ENCODE data around the gene CIC. TPM values are rescaled to one million over a fixed set of nuclear protein-coding genes. Genes with fewer than 3 reads are reported as not detected.

The CIC gene
- total and polyA plus RNA-seq, 2 of the 13 experiments (the other 11 are each of a cell fraction or from before 2014, with no cell fraction given), result 5.9 to 8.0 TPM

DNA sequence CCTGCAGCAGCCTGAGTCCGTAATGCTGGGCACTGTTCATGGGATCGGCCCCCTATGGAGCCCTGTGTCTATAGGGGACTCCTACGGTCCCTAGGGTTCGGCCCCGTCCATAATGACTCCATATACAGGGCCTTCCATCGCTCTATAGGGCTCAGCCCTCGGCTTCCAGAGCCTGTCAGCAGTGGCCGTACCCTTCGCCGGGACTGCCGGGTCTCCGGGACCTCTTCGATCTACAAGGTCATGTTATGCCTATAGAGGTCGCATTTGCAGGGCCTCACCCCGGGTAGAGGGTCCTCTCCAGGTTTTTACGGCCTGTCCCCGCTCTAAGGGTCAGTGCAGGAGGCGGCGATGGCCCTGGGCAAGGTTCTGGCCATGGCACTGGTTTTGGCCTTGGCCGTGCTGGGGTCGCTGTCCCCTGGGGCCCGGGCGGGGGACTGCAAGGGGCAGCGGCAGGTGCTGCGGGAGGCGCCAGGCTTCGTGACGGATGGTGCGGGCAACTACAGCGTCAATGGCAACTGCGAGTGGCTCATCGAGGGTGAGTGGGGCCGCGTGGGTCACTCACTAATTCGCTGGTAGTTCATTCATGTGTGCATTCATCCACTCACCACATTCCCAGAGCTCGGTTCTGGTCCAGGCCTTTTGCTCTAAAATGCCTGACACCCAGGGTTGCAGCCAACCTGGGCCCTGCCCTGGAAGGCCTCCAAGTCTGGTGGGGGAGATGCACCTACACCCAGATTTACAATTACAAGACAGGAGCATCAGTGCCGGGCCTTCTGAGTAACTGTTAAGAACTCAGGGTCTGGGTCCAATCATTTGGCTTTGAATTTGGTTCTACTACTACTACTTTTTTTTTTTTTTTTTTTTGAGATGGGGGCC lies 57.1 kb downstream of the CIC start (continued):
- TF ChIP-seq REST (IDR thresholded peaks at IDR 0.05; ENCODE audit: borderline replicate concordance in 1 of 2, low read depth in 1 of 2, low read length in 2 of 2), result no peak
- TF ChIP-seq, protein P1, sequence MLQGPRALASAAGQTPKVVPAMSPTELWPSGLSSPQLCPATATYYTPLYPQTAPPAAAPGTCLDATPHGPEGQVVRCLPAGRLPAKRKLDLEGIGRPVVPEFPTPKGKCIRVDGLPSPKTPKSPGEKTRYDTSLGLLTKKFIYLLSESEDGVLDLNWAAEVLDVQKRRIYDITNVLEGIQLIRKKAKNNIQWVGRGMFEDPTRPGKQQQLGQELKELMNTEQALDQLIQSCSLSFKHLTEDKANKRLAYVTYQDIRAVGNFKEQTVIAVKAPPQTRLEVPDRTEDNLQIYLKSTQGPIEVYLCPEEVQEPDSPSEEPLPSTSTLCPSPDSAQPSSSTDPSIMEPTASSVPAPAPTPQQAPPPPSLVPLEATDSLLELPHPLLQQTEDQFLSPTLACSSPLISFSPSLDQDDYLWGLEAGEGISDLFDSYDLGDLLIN (CRISPR knock-in tag; IDR thresholded peaks at IDR 0.05; ENCODE audit: borderline replicate concordance), result no peak
- no peak for TF ChIP-seq DNMT3B (CRISPR knock-in tag; conservative IDR thresholded peaks at IDR 0.05)
- no peak; the same call in 1 of the 2 replicates for TF ChIP-seq RBFOX2 (IDR thresholded peaks at IDR 0.05; ENCODE audit: low read depth, low read length)
- no peak for TF ChIP-seq ZNF740 (CRISPR knock-in tag; IDR thresholded peaks at IDR 0.05)
- TF ChIP-seq CEBPB (IDR thresholded peaks at IDR 0.05; ENCODE audit: borderline replicate concordance, low read depth, low read length), result no peak
- TF ChIP-seq ZHX1 (CRISPR knock-in tag; IDR thresholded peaks at IDR 0.05; ENCODE audit: low read depth), result 0 out of 2 replicates have a peak, but pooled peaks have one; percentile 1
- TF ChIP-seq CCAR2 (optimal IDR thresholded peaks at IDR 0.05; ENCODE audit: low read depth, low read length), result no peak
- TF ChIP-seq ZNF747 (CRISPR knock-in tag; IDR thresholded peaks at IDR 0.05; ENCODE audit: borderline replicate concordance), result 0 out of 2 replicates have a peak, but pooled peaks have one; percentile 10
- TF ChIP-seq, protein P2, sequence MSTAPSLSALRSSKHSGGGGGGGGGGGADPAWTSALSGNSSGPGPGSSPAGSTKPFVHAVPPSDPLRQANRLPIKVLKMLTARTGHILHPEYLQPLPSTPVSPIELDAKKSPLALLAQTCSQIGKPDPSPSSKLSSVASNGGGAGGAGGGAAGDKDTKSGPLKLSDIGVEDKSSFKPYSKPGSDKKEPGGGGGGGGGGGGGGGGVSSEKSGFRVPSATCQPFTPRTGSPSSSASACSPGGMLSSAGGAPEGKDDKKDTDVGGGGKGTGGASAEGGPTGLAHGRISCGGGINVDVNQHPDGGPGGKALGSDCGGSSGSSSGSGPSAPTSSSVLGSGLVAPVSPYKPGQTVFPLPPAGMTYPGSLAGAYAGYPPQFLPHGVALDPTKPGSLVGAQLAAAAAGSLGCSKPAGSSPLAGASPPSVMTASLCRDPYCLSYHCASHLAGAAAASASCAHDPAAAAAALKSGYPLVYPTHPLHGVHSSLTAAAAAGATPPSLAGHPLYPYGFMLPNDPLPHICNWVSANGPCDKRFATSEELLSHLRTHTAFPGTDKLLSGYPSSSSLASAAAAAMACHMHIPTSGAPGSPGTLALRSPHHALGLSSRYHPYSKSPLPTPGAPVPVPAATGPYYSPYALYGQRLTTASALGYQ (CRISPR knock-in tag; IDR thresholded peaks at IDR 0.05), result no peak
- TF ChIP-seq ZNF691 (CRISPR knock-in tag; IDR thresholded peaks at IDR 0.05; ENCODE audit: borderline replicate concordance, low read depth), result no peak; the same call in 1 of the 2 replicates
- no peak for TF ChIP-seq KLF11 (CRISPR knock-in tag; IDR thresholded peaks at IDR 0.05)
- peak; percentile 40; the same call in 1 of the 2 replicates for TF ChIP-seq MYC (CRISPR knock-in tag; IDR thresholded peaks at IDR 0.05; ENCODE audit: borderline replicate concordance)
- TF ChIP-seq SATB2 (CRISPR knock-in tag; IDR thresholded peaks at IDR 0.05), result no peak
- no peak for TF ChIP-seq E2F1 (CRISPR knock-in tag; IDR thresholded peaks at IDR 0.05)
